ENCODE results near the gene SSR3.

GRCh38 chr3:156497326-156497725 lies 57.6 kb downstream of the SSR3 start:
- TF ChIP-seq CTCF (conservative IDR thresholded peaks at IDR 0.05 in 1 of 2, IDR thresholded peaks at IDR 0.05 in 1 of 2; ENCODE audit: extremely low read depth in 1 of 2, insufficient read depth in 1 of 2, low read depth in 1 of 2, low read length in 2 of 2) = no peak
- TF ChIP-seq EZH2 (IDR thresholded peaks at IDR 0.05; ENCODE audit: borderline replicate concordance, low read length) = no peak
